ENCODE results near the gene RETREG2. TPM values are rescaled to one million over a fixed set of nuclear protein-coding genes. Genes with fewer than 3 reads are reported as not detected.

RETREG2 gene
- total RNA-seq, 2 donors from 2014 or later = 43.4 to 46.0 TPM

DNA sequence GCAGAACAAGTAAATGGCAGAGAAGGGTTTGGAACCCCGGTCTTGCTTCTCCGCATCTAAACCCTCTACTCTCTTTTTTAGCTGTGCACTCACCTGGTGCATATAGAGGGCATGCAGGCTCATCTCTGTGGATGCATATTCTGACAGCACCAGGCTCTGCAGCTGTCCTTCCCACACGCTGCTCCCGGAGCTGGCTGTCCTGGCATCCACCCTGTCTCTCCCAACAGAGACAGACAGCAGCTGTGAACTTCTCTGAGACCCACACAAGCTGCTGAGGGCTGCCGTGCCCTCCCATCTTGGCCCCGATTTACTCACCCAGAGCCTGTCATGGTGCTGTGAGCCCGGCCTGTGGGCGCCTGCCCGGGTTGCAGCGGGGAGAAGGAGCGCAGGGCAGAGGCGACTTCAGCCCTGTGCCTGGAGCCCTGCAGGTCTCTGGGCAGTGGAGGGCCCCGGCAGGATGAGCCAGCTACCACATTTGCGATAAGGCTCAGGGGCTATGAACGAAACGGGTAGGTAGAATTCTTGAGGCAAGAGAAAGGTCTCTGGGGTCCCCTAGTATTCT is 44.0 kb downstream of the RETREG2 start:
- ATAC-seq (no peak), DNase-seq (no peak)
- intact Hi-C loops (cut with DNase I) = no loop called here

- DNase-seq (no peak), ATAC-seq (no peak)
- intact Hi-C loops (cut with DNase I) = no loop called here
These were observed 45.9 kb downstream of the RETREG2 start for GRCh38 chr2:219223831-219224610.

- intact Hi-C loops (cut with DNase I) = no loop called here
- ATAC-seq = no peak
- DNase-seq = no peak
These were observed 47.3 kb downstream of the RETREG2 start for GRCh38 chr2:219225350-219225749.

DNA sequence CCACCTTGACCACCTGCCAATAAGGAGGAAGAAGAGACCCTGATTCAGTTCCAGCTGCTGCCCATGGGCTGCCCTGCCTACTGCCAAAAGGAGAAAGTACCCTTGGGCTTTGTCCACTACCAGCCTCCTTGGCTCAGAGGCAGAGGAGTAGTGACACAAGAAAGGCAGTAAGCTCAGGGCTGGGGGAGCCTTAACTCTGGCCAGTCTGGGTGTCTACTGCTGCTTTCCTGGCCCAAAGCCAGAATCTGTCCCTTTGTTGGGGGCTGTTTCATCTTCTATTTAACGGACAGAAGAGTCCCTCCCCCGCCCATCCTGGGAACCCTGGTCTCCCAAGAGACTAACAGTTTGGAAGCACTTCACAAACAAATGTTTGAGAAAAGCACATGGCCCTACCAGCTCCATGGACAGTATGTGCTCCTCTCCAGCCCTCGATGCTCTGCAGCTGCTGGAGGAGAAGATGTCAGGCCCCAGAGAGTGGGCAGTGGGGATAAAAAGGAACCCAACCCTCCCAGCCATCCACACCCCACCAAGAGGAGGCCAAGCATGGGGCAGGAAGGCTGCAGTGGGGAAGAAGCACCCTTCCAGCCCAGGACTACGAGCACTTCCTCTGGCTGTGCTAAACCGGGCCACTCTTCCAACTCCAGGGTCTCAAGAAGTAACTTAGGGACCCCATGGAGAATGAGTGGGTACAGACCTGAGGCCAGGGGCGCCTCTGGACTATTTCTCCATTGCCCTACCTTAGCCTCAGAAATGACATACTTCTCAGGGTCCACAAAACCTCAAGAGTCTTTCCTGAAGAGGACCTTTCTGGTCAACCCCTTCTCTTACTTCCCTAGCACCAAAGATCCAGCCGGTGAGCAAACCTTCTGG is 50.2 kb downstream of the RETREG2 start:
- DNase-seq = no peak
- intact Hi-C loops (cut with DNase I) = loop anchor here in 1 of 2 donors (2.0 kb wide), 1 partner anchor 17 kb away; the partner anchor contains the start of genes GLB1L and STK16
- ATAC-seq = no peak

GRCh38 chr2:219228911-219229304 is 50.8 kb downstream of the RETREG2 start:
- intact Hi-C loops (cut with DNase I) = loop anchor here in 1 of 2 donors (2.0 kb wide), 1 partner anchor 16 kb away; the partner anchor contains the start of genes GLB1L and STK16
- ATAC-seq = no peak

DNA sequence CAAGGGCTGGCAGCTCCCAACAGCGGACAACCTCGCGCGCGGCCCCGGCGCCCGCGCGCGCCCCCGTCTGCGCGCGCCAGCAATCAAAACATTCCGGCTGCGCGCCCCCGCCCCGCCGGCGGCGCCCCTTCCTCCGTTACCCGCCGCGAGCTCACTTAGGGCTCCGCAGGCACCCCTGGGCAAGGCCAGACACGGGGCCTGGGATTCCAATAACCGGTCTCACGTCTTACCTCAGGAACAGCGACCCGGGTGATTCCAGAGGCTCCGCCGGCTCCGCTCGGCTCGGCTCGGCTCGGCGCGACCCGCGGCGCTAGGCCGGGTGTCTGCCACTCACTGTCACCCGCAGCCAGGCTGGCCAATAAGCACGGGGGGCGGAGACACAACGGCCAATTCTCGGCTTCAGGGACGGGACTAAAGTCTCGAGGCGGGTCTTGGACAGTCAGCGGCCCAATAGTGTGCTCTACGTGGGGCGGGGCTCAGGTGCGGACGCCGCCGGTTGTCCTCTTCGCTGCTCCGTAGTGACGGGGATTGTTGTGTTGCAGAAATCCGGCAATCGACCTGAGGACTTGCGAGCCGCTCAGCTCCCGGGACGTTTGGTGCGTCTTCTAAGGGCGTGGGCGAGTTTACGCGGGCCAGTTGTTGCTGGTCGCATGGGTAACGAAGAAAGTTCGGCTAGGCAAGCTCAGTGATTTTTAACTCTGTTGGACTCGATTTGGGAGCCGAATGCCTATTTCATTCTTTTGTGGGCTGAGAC is 51.4 kb downstream of the RETREG2 start, which contains the start of the genes ANKZF1 and ATG9A:
Gene ANKZF1, plus strand, starts transcription at position 502 of the 754 bp plus-strand sequence. CDS start 452 bp downstream, outside the sequence.
Gene ATG9A, minus strand, starts transcription at position 332 of the 754 bp plus-strand sequence. CDS start 1,612 bp downstream, outside the sequence.
- ATAC-seq = peak; percentile 99
- peak; percentile 99 for DNase-seq
- intact Hi-C loops (cut with DNase I) = loop anchor here in 1 of 2 donors (2.0 kb wide), 1 partner anchor 15 kb away; the partner anchor contains the start of genes GLB1L and STK16

More at GRCh38 chr2:219228911-219229304, 50.8 kb downstream of the RETREG2 start:
- no peak for DNase-seq

- no peak for DNase-seq
- intact Hi-C loops (cut with DNase I) = no loop called here
- ATAC-seq = peak in 1 of 2 donors; percentile 24
These were observed 52.0 kb downstream of the RETREG2 start for GRCh38 chr2:219230059-219230540.

DNA sequence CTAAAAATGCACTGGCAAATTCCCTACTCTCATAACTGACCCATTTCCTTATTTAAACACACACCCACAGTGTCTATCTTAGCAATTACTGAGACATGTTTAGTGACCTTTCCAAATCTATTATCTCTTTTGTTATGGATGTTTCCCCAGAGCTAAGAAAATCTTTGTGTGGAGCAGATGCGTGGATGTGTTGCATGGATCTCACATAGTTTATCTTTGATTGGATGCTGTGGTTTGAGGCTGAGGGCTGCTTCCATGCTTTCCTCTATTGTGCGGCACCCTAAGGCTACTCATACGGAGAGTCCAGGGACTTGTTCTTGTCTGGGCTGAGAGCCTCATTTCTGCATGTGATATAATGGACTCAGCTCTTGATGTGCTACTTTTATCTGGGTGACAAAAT is 56.3 kb downstream of the RETREG2 start:
- DNase-seq (no peak), ATAC-seq (no peak)
- intact Hi-C loops (cut with DNase I) = no loop called here

Other genes with a start within 250 kb of the RETREG2 start
- not detected for gene CDK5R2, start 218.6 kb upstream of the RETREG2 start, total RNA-seq
- gene FEV, start 193.1 kb upstream of the RETREG2 start, total RNA-seq = not detected
- not detected for gene CRYBA2, start 184.9 kb upstream of the RETREG2 start, total RNA-seq
- gene CFAP65, start 136.8 kb upstream of the RETREG2 start, total RNA-seq = not detected
- gene IHH, start 117.4 kb upstream of the RETREG2 start, total RNA-seq = not detected
- gene NHEJ1, start 17.5 kb upstream of the RETREG2 start, total RNA-seq = 1 to 10 TPM; 4.7 to 6.9 TPM
- gene SLC23A3, start 8.2 kb upstream of the RETREG2 start, total RNA-seq = under 1 TPM; 0.47 to 0.50 TPM
- 10 to 100 TPM; 46.9 to 56.9 TPM for gene CNPPD1, start 1.4 kb upstream of the RETREG2 start, total RNA-seq
- 10 to 100 TPM; 21.2 to 26.5 TPM for gene ZFAND2B, start 28.5 kb downstream of the RETREG2 start, total RNA-seq
- gene ABCB6, start 40.7 kb downstream of the RETREG2 start, total RNA-seq = 10 to 100 TPM; 14.2 to 23.0 TPM
- gene ATG9A, start 51.4 kb downstream of the RETREG2 start, total RNA-seq = 10 to 100 TPM; 69.0 to 74.4 TPM
- 10 to 100 TPM; 16.0 to 20.3 TPM for gene ANKZF1, start 51.5 kb downstream of the RETREG2 start, total RNA-seq
- 1 to 10 TPM; 4.7 to 4.9 TPM for gene GLB1L, start 67.2 kb downstream of the RETREG2 start, total RNA-seq
- gene STK16, start 67.2 kb downstream of the RETREG2 start, total RNA-seq = 10 to 100 TPM; 15.6 to 17.4 TPM
- gene TUBA4B, start 75.0 kb downstream of the RETREG2 start, total RNA-seq = not detected
- 10 to 100 TPM; 42.1 to 72.9 TPM for gene TUBA4A, start 75.6 kb downstream of the RETREG2 start, total RNA-seq
- 10 to 100 TPM; 43.7 to 63.6 TPM for gene DNAJB2, start 101.1 kb downstream of the RETREG2 start, total RNA-seq
- gene PTPRN, start 131.1 kb downstream of the RETREG2 start, total RNA-seq = not detected
- gene RESP18, start 154.5 kb downstream of the RETREG2 start, total RNA-seq = not detected
- gene DNPEP, start 209.6 kb downstream of the RETREG2 start, total RNA-seq = 10 to 100 TPM; 52.6 to 70.5 TPM
- 1,000 to 10,000 TPM; 5,895 to 7,519 TPM for gene DES, start 240.1 kb downstream of the RETREG2 start, total RNA-seq

Measured in left cardiac atrium (tissue), 4 donors.